T-helper 17 cell (primary cell): ENCODE data around the gene PLD2. TPM values are rescaled to one million over a fixed set of nuclear protein-coding genes. Genes with fewer than 3 reads are reported as not detected.

ENCODE experiments used
- ATAC-seq: fragments of 150-1000 bp; cut with Tn5 transposase; 2 replicates; pipeline ENCODE4 v1.10.0; 2021; ENCODE audit warnings: mild to moderate bottlenecking, moderate library complexity
- DNase-seq, 3 donors: peaks; one replicate each; pipeline versions ENCODE4 v3.0.0 to v3.0.0-alpha.2; 2020 to 2021
- H3K9me3 ChIP-seq: one replicate; pipeline ENCODE4 v1.7.0; 2013; ENCODE audit warnings: low read length, mild to moderate bottlenecking; ENCODE audit not compliant: control insufficient read depth, poor library complexity, severe bottlenecking
- H3K27ac Mint-ChIP-seq: one replicate; pipeline ENCODE4 v1.8.0; 2022; ENCODE audit warnings: mild to moderate bottlenecking, moderate library complexity, mixed read lengths
- H3K27me3 Mint-ChIP-seq: one replicate; pipeline ENCODE4 v1.8.0; 2022; ENCODE audit warnings: mixed read lengths
- H3K36me3 Mint-ChIP-seq: one replicate; pipeline ENCODE4 v1.8.0; 2022; ENCODE audit warnings: low read depth, mixed read lengths
- H3K4me1 Mint-ChIP-seq: one replicate; pipeline ENCODE4 v1.8.0; 2022; ENCODE audit warnings: mild to moderate bottlenecking, mixed read lengths
- H3K4me3 Mint-ChIP-seq: one replicate; pipeline ENCODE4 v1.8.0; 2022; ENCODE audit warnings: mild to moderate bottlenecking, moderate library complexity, mixed read lengths
- total RNA-seq, 4 donors: library from RNA in 2 of 4; stranded (reverse) in 2 of 4; gene quantifications; one replicate each; pipeline ENCODE4 v1.2.3 and lab custom pipeline; 2022 to 2026

PLD2 gene
- total RNA-seq, 2 donors from 2014 or later, result 30.6 to 32.8 TPM

DNA sequence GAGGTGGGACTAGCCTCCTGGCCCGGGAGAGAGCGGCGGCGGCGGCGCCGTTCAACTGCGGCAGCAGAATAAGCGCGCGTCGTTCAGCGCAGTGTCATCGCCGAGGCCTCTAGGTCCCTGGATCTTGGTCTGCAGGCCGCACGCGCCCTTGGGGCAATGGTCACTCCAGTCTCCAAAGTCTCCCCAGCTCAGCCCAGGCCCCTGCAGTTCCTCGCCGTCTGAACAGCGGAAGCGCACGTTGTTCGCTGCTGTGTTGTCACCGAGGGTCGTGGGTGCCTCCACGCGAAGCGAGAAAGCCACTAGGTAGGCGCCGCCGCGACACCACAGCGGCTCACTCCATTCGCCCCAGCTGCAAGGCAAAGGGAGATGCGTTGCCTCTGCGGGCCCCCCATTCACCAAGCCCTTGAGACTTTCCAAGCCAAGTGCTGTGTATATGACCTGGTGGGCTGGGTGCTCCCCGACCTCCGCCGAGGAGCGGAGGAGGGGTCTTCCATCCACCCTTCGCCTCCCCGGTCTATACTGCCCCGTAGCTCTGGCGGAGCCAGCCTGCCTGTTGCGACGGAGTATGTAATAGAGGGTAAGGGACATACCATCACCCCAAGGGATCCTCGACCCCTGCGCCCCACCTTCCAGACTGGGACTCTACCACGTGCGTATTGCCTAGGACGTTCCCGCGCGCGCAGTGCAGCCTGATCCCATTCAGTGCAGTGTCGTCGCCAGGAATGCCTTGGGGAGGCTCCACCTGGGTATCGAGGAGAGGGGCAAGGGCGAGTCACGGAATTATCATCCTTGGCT is 21.4 kb upstream of the PLD2 start:
- ATAC-seq, result no peak
- Mint-ChIP-seq H3K36me3 (peaks cover 5% of the 10 kb centered on the region), H3K4me1 (peaks cover 23% of the 10 kb centered on the region), H3K4me3 (peak overlapping the region; percentile 55), H3K27ac (peak overlapping the region; percentile 34), H3K27me3 (peaks cover 55% of the 10 kb centered on the region)
- no peak for DNase-seq
- H3K9me3 ChIP-seq, result no peaks in the 10 kb centered on the region

DNA sequence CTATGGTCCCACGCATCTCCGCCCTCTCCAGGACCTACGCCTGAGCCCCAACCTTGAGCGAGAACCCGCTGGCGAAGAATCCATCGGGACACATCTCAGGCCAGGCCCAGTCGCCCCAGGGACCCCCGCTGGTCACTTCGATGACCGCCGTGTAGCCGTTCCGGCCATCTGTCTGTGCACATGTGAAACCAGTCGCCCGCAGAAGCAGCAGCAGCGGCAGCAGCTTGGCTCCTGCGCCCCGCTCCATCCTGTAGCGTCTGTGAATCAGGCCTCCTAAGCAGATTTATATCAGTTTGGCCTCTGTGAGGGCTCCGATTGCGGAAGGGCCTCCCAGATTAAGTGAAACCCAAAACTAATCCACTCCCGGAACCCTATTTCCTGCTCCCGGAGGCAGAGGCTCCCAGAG is 20.8 kb upstream of the PLD2 start, which contains the start of gene VMO1:
Gene VMO1, minus strand, starts transcription at position 259 of the 406 bp plus-strand sequence. Its CDS starts 12 bp downstream, at position 247.
- Mint-ChIP-seq H3K4me3 (peak within 1 kb of the TSS; percentile 55), H3K4me1 (peaks cover 26% of the 10 kb centered on the region), H3K27me3 (peaks cover 51% of the 10 kb centered on the region), H3K36me3 (peaks cover 5% of the 10 kb centered on the region), H3K27ac (peak within 1 kb of the TSS; percentile 34)
- ATAC-seq (no peak), DNase-seq (no peak)
- H3K9me3 ChIP-seq, result no peaks in the 10 kb centered on the region

DNA sequence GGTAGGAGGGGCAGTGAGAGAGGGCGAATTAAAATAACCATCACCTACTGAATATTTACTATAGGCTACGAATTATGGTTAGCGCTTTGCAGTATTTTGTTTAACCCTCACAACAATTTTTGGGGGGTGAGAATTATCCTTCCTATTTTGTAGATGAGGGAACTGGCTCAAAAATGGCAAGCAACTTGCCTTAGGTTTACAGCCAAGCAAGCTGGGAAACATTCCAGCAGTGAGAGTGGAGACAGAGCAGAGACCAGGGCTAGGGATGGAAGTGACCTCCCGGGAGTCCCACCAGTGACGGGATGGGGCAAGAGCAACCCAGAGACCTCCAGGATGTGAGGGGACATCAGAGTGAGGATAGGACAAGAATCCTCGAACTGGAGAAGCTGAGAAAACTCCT is 20.4 kb upstream of the PLD2 start:
- no peaks in the 10 kb centered on the region for H3K9me3 ChIP-seq
- peak overlapping the region; percentile 34 for H3K27ac Mint-ChIP-seq
- peaks cover 5% of the 10 kb centered on the region for H3K36me3 Mint-ChIP-seq
- no peak for ATAC-seq
- H3K4me3 Mint-ChIP-seq, result peak overlapping the region; percentile 9
- peaks cover 26% of the 10 kb centered on the region for H3K4me1 Mint-ChIP-seq
- no peak for DNase-seq
- peaks cover 51% of the 10 kb centered on the region for H3K27me3 Mint-ChIP-seq

DNA sequence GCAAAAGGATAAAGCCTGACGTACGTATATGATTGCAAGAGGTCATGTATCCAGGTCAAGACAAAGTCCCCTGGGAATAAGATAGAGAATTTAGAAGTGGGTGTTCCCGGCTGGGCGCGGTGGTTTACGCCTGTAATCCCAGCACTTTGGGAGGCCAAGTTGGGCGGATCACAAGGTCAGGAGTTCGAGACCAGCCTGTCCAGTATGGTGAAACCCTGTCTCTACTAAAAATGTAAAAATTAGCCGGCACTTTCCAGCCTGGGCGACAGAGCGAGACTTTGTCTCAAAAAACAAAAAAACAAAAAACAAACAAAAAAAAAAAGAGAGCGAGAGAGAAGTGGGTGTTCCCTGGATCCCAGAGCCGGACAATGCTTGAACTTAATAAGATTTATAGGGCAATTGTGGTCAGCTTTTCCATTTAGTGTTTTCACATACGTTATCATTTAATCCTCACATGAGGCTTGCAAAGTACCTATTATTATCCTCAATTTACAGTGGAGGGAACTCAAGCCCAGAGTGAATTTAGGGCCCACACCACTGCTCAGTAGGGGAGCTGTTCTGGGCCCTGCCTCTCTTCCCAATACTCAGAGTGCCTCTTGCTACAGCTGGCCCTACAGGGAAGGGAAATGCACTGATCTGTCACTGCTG is 18.7 kb upstream of the PLD2 start:
- Mint-ChIP-seq H3K27me3 (peaks cover 38% of the 10 kb centered on the region), H3K4me3 (peak overlapping the region; percentile 33), H3K4me1 (peaks cover 24% of the 10 kb centered on the region), H3K27ac (peak overlapping the region; percentile 24), H3K36me3 (peaks cover 3% of the 10 kb centered on the region)
- ATAC-seq, result no peak
- no peak for DNase-seq
- no peaks in the 10 kb centered on the region for H3K9me3 ChIP-seq

GRCh38 chr17:4788807-4789700 is 17.9 kb upstream of the PLD2 start, which contains the start of gene GLTPD2:
Gene GLTPD2 (plus strand): TSS chr17:4788964. CDS start chr17:4789012, 48 bp downstream.
- ATAC-seq (no peak), DNase-seq (no peak)
- no peaks in the 10 kb centered on the region for H3K9me3 ChIP-seq
- no peaks in the 10 kb centered on the region for H3K36me3 Mint-ChIP-seq
- peaks cover 27% of the 10 kb centered on the region for H3K4me1 Mint-ChIP-seq
- peak within 1 kb of the TSS; percentile 24 for H3K27ac Mint-ChIP-seq
- peak within 1 kb of the TSS; percentile 93 for H3K4me3 Mint-ChIP-seq
- peaks cover 31% of the 10 kb centered on the region for H3K27me3 Mint-ChIP-seq

DNA sequence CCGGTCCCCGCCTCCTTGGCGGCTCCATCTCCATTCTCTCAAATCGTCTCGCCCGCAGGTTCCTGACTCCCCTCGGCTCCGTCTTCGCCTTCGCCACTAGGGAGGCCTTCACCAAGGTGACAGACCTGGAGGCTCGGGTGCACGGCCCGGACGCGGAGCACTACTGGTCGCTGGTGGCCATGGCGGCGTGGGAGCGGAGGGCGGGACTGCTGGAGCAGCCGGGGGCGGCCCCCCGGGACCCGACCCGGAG is 17.3 kb upstream of the PLD2 start:
- no peaks in the 10 kb centered on the region for H3K9me3 ChIP-seq
- no peak overlapping the region for H3K27ac Mint-ChIP-seq

DNA sequence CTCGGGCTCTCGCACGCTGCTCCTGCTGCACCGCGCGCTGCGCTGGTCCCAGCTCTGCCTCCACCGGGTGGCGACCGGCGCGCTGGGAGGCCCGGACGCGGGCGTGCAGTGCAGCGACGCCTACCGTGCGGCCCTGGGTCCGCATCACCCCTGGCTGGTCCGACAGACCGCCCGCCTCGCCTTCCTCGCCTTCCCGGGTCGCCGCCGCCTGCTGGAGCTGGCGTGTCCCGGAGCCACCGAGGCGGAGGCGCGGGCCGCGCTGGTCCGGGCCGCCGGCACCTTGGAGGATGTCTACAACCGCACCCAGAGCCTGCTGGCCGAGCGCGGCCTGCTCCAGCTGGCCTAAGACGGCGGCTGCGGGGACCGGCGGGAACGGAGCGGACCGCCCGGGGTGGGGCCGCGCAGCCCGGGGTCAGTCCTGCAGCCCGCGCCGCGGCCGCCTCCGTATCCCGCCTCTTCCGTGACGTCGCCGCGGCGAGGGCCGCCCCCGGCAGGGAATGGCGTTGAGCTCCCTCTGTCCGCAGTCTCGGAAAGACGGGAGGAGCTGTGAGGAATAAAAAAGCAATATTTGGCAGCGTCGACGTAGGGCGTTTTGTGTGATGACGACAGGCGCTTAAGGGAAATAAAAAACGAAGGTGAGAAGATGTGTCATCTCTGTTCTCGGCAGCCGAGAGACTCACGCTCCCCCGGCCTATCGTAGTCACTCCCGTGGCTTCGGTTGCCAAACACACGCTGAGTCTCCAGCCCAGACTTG is 16.8 kb upstream of the PLD2 start:
- peaks cover 27% of the 10 kb centered on the region for H3K4me1 Mint-ChIP-seq

More for the DNA sequence above, 17.3 kb upstream of the PLD2 start:
- peak; percentile 59 for ATAC-seq
- no peak for DNase-seq
- H3K27me3 Mint-ChIP-seq, result peaks cover 25% of the 10 kb centered on the region
- peaks cover 27% of the 10 kb centered on the region for H3K4me1 Mint-ChIP-seq
- H3K36me3 Mint-ChIP-seq, result no peaks in the 10 kb centered on the region
- peak overlapping the region; percentile 93 for H3K4me3 Mint-ChIP-seq

GRCh38 chr17:4790705-4791088 is 16.3 kb upstream of the PLD2 start:
- H3K9me3 ChIP-seq, result no peaks in the 10 kb centered on the region
- Mint-ChIP-seq H3K36me3 (no peaks in the 10 kb centered on the region), H3K27me3 (peaks cover 18% of the 10 kb centered on the region), H3K4me1 (peaks cover 26% of the 10 kb centered on the region), H3K27ac (peak overlapping the region; percentile 72), H3K4me3 (peak overlapping the region; percentile 93)
- ATAC-seq (no peak), DNase-seq (no peak)

More for the DNA sequence above, 16.8 kb upstream of the PLD2 start:
- ATAC-seq, result peak; percentile 93
- peak; percentile 72 to 75 (median 73) for DNase-seq
- H3K9me3 ChIP-seq, result no peaks in the 10 kb centered on the region
- Mint-ChIP-seq H3K27me3 (peaks cover 23% of the 10 kb centered on the region), H3K36me3 (no peaks in the 10 kb centered on the region), H3K4me3 (peak overlapping the region; percentile 93), H3K27ac (peak overlapping the region; percentile 72)

GRCh38 chr17:4795168-4795567 is 11.8 kb upstream of the PLD2 start:
- Mint-ChIP-seq H3K27me3 (no peaks in the 10 kb centered on the region), H3K4me1 (peaks cover 21% of the 10 kb centered on the region), H3K27ac (no peak overlapping the region), H3K36me3 (no peaks in the 10 kb centered on the region), H3K4me3 (peak overlapping the region; percentile 98)
- DNase-seq (no peak), ATAC-seq (no peak)
- H3K9me3 ChIP-seq, result no peaks in the 10 kb centered on the region

GRCh38 chr17:4796552-4796920 is 10.4 kb upstream of the PLD2 start:
- Mint-ChIP-seq H3K4me3 (peak overlapping the region; percentile 98), H3K36me3 (no peaks in the 10 kb centered on the region), H3K27me3 (no peaks in the 10 kb centered on the region), H3K27ac (peak overlapping the region; percentile 96), H3K4me1 (peaks cover 15% of the 10 kb centered on the region)
- no peak for ATAC-seq
- H3K9me3 ChIP-seq, result no peaks in the 10 kb centered on the region
- DNase-seq, result no peak

GRCh38 chr17:4800462-4801196 is 6.3 kb upstream of the PLD2 start:
- H3K9me3 ChIP-seq, result no peaks in the 10 kb centered on the region
- Mint-ChIP-seq H3K4me3 (no peak overlapping the region), H3K4me1 (peaks cover 11% of the 10 kb centered on the region), H3K27ac (peak overlapping the region; percentile 41), H3K27me3 (no peaks in the 10 kb centered on the region), H3K36me3 (no peaks in the 10 kb centered on the region)
- ATAC-seq, result no peak
- DNase-seq, result no peak

- Mint-ChIP-seq H3K27ac (peak within 1 kb of the TSS; percentile 41), H3K36me3 (no peaks in the 10 kb centered on the region), H3K4me3 (no peak within 1 kb of the TSS), H3K4me1 (peaks cover 2% of the 10 kb centered on the region), H3K27me3 (no peaks in the 10 kb centered on the region)
- ATAC-seq (no peak), DNase-seq (no peak)
- no peaks in the 10 kb centered on the region for H3K9me3 ChIP-seq
Measured at GRCh38 chr17:4802228-4802627, 4.7 kb upstream of the PLD2 start, which contains the start of gene C17orf114. Gene C17orf114 (minus strand): TSS chr17:4802328.
